Keratinocyte (primary cell): Measurements from ENCODE around the gene TMEM52. TPM values are rescaled to one million over a fixed set of nuclear protein-coding genes. Genes with fewer than 3 reads are reported as not detected.

Source experiments
- DNase-seq: peaks from one replicate; pipeline ENCODE4 v3.0.0-alpha.2; 2011; ENCODE audit warnings: low read depth, missing footprints, low spot score
- FAIRE-seq: peaks from 2 replicates; lab custom pipeline; 2011; peaks lifted over from hg19 to GRCh38; lab: Jason Lieb, UNC
- H2AFZ ChIP-seq: 2 replicates; pipeline ENCODE4 v1.6.0; 2012; ENCODE audit warnings: low read length, control low read depth, inconsistent platforms; ENCODE audit not compliant: control insufficient read depth
- H3K27ac ChIP-seq: 2 replicates; pipeline ENCODE4 v1.5.1; 2011; ENCODE audit warnings: low read length; ENCODE audit not compliant: control insufficient read depth, insufficient read depth
- H3K27me3 ChIP-seq: 3 replicates; pipeline ENCODE4 v1.6.0; 2011; ENCODE audit warnings: low read length; ENCODE audit not compliant: control insufficient read depth, insufficient read depth; ENCODE audit errors: extremely low read depth
- H3K36me3 ChIP-seq, 2 experiments: 2 replicates in 1 of 2; 3 replicates in 1 of 2; pipeline ENCODE4 v1.5.1; 2011; ENCODE audit warnings: low read length in 2 of 2, mild to moderate bottlenecking in 1 of 2; ENCODE audit not compliant: control insufficient read depth in 2 of 2, insufficient read depth in 2 of 2; ENCODE audit errors: extremely low read depth in 1 of 2
- H3K4me1 ChIP-seq: 3 replicates; pipeline ENCODE4 v1.5.1; 2011; ENCODE audit warnings: low read length; ENCODE audit not compliant: control insufficient read depth, insufficient read depth; ENCODE audit errors: extremely low read depth
- H3K4me2 ChIP-seq: 3 replicates; pipeline ENCODE4 v1.6.0; 2011; ENCODE audit warnings: low read depth, low read length; ENCODE audit not compliant: control insufficient read depth, insufficient read depth; ENCODE audit errors: extremely low read depth
- H3K4me3 ChIP-seq, 3 experiments: fragments of 200-600 bp in 1 of 3; sonication (generic) in 1 of 3; 2 replicates in 2 of 3; 3 replicates in 1 of 3; pipeline ENCODE4 v1.5.1; 2011 to 2016; ENCODE audit warnings: low read length in 3 of 3, mild to moderate bottlenecking in 3 of 3, control low read depth in 2 of 3, inconsistent platforms in 1 of 3, low read depth in 1 of 3, mixed read lengths in 1 of 3, mixed run types in 1 of 3, moderate library complexity in 1 of 3; ENCODE audit not compliant: control insufficient read depth in 2 of 3, insufficient read depth in 2 of 3; ENCODE audit errors: extremely low read depth in 1 of 3
- H3K79me2 ChIP-seq: 2 replicates; pipeline ENCODE4 v1.6.0; 2012; ENCODE audit warnings: low read length; ENCODE audit not compliant: control insufficient read depth, insufficient read depth
- H3K9ac ChIP-seq: 3 replicates; pipeline ENCODE4 v1.6.0; 2011; ENCODE audit warnings: low read length; ENCODE audit not compliant: control insufficient read depth, insufficient read depth; ENCODE audit errors: extremely low read depth
- H3K9me1 ChIP-seq: 3 replicates; pipeline ENCODE4 v1.6.0; 2011; ENCODE audit warnings: low read length; ENCODE audit not compliant: control insufficient read depth, insufficient read depth; ENCODE audit errors: extremely low read depth
- H3K9me3 ChIP-seq: 2 replicates; pipeline ENCODE4 v1.5.1; 2012; ENCODE audit warnings: low read depth, low read length; ENCODE audit not compliant: control insufficient read depth
- H4K20me1 ChIP-seq: 3 replicates; pipeline ENCODE4 v1.6.0; 2011; ENCODE audit warnings: low read length; ENCODE audit not compliant: control insufficient read depth, insufficient read depth; ENCODE audit errors: extremely low read depth
- CTCF ChIP-seq, 3 experiments: IDR thresholded peaks in 1 of 3; conservative IDR thresholded peaks in 1 of 3; optimal IDR thresholded peaks in 1 of 3; 2 replicates in 2 of 3; 3 replicates in 1 of 3; pipeline versions ENCODE3 to v1.5.1; 2011; ENCODE audit warnings: low read length in 3 of 3, mild to moderate bottlenecking in 3 of 3, moderate library complexity in 2 of 3, control low read depth in 1 of 3, inconsistent platforms in 1 of 3; ENCODE audit not compliant: insufficient read depth in 2 of 3; ENCODE audit errors: extremely low read depth in 1 of 3
- EZH2 ChIP-seq: IDR thresholded peaks from one replicate; pipeline ENCODE4 v1.6.1; 2012; ENCODE audit warnings: inconsistent platforms, mild to moderate bottlenecking, low read length, moderate library complexity
- dilution Hi-C: fragments of 300-500 bp; cut with MboI; formaldehyde crosslinking; loops from one replicate; pipeline ENCODE4 v1.7.0; 2020; ENCODE audit warnings: low sequenced_read_pairs; ENCODE audit not compliant: extremely low pct_ligation_motif_present
- polyA plus RNA-seq, 5 experiments: library from polyadenylated mRNA; depleted of rRNA in 3 of 5; stranded (reverse) in 3 of 5; stranded (forward) in 1 of 5; unstranded in 1 of 5; fragments of >200 nt; gene quantifications; 1 replicate in 1 of 5; 2 replicates in 3 of 5; 3 replicates in 1 of 5; pipeline versions ENCODE4 v1.2.1 to v1.2.3, GENCODE V29; 2011 to 2012; ENCODE audit warnings: missing spikeins in 2 of 5, low read depth in 1 of 5, low replicate concordance in 1 of 5

Gene TMEM52
- polyA plus RNA-seq, 1 donor (not counting 4 experiments of a cell fraction or from before 2014, with no cell fraction given): 0.10 TPM

DNA sequence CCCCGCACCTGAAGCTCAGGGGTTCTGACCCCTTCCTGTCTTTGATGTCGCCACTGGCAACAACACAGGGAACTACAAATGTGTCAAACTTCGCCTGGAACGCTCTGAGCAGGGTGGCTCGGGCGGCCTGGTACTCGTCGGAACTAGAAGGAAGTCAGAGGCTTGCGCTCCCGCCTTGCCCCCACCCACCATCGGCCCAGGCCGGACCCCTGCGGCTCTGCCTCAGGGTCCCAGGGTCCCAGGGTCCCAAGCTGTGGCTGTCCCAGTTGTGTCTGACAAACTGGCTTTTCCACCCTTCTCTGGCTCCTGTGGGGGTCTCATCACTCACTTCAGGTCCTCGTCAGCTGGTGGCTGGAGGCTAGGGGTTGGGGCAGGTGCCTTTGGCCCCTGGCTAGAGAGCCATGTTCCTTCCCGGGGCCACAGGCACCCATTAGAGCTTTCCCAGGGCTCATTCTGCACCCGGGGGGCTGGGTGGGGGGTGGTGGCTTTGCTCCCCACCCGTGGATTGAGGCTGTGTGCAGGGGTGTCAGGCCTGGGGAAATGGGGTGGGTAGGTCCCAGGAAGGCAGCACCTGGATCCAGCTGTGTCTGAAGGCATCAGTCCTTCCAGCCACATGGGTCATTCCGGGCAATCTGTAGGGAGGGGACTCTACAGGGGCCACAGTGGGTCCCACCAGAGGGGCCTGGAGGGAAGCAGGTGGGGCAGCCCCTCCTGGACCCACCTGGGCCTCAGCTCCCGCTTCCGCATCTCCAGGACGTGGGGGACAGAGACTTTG is 8.0 kb upstream of the TMEM52 start:
- Histone ChIP-seq H3K27ac (no peak overlapping the region), H3K4me2 (no peak overlapping the region), H3K27me3 (peaks cover 45% of the 10 kb centered on the region), H3K9ac (no peak overlapping the region), H3K9me3 (no peaks in the 10 kb centered on the region), H3K79me2 (no peaks in the 10 kb centered on the region), H3K4me3 (no peak overlapping the region), H2AFZ (no peak overlapping the region), H3K36me3 (no peaks in the 10 kb centered on the region), H4K20me1 (no peaks in the 10 kb centered on the region), H3K4me1 (no peaks in the 10 kb centered on the region), H3K9me1 (no peaks in the 10 kb centered on the region)
- dilution Hi-C loops: no loop called here
- FAIRE-seq: no peak
- no peak for DNase-seq
- no peak for TF ChIP-seq EZH2
- TF ChIP-seq CTCF (optimal IDR thresholded peaks at IDR 0.05 in 1 of 3, IDR thresholded peaks at IDR 0.05 in 1 of 3, conservative IDR thresholded peaks at IDR 0.05 in 1 of 3; ENCODE audit: extremely low read depth in 1 of 3, insufficient read depth in 2 of 3, low read length in 3 of 3): no peak

DNA sequence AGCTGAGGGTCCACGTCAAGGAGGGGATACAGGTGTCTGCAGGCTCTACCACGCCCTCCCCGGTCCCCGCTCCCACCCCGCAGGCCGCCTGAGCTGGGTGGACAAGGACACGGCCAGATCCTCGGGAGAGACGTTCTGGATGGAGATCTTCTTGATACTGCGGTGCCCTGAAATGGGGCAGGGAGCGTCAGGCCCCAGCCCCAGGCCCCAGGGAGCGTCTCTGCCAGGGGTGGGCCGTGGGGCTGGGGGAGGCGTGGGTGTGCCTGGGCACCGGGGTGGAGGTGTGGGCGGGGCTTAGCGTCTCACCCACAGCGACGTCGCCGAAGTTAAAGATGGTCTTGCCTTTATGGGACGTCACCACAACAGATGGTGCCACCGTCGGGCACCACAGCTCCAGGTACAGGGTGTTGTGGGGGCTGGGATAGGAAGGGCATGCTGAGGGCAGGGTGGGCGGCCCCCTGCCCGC is 7.3 kb upstream of the TMEM52 start:
- DNase-seq (no peak), FAIRE-seq (no peak)
- H2AFZ ChIP-seq: no peak overlapping the region
- no peak for TF ChIP-seq CTCF (optimal IDR thresholded peaks at IDR 0.05 in 1 of 3, IDR thresholded peaks at IDR 0.05 in 1 of 3, conservative IDR thresholded peaks at IDR 0.05 in 1 of 3; ENCODE audit: extremely low read depth in 1 of 3, insufficient read depth in 2 of 3, low read length in 3 of 3)
- TF ChIP-seq EZH2: no peak
- H3K27ac ChIP-seq: no peak overlapping the region
- no peaks in the 10 kb centered on the region for H3K9me3 ChIP-seq
- H3K36me3 ChIP-seq: no peaks in the 10 kb centered on the region
- H3K79me2 ChIP-seq: no peaks in the 10 kb centered on the region
- no peaks in the 10 kb centered on the region for H4K20me1 ChIP-seq
- dilution Hi-C loops: no loop called here
- H3K4me2 ChIP-seq: no peak overlapping the region
- H3K4me1 ChIP-seq: no peaks in the 10 kb centered on the region
- H3K4me3 ChIP-seq: no peak overlapping the region
- no peak overlapping the region for H3K9ac ChIP-seq
- no peaks in the 10 kb centered on the region for H3K9me1 ChIP-seq
- H3K27me3 ChIP-seq: peaks cover 45% of the 10 kb centered on the region
